Right lobe of liver (tissue), 6 donors: ENCODE measurements around the gene ELN. TPM values are rescaled to one million over a fixed set of nuclear protein-coding genes. Genes with fewer than 3 reads are reported as not detected.
A peak's percentile ranks its signal among the peaks of the same experiment; 100 is the strongest.
"Not testable (repeated sequence)": the region's sequence is repeated elsewhere in the genome, so short reads cannot be mapped to it uniquely, and the experiment has no call there.

ENCODE experiments used
- ATAC-seq, 4 donors: fragments of 200-7000 bp; cut with Tn5 transposase; one replicate each; pipeline ENCODE4 v1.9.1; 2020; ENCODE audit warnings: mild to moderate bottlenecking in 4 of 4, moderate library complexity in 4 of 4
- DNase-seq, 3 donors: peaks; one replicate each; pipeline ENCODE4 v3.0.0-alpha.2; 2020
- H3K27ac ChIP-seq, 3 donors: fragments of 200-600 bp; one replicate each; pipeline ENCODE4 v1.8.0; 2022
- H3K27me3 ChIP-seq, 2 donors: fragments of 200-600 bp; one replicate each; pipeline ENCODE4 v1.8.0; 2022
- H3K36me3 ChIP-seq, 4 donors: fragments of 200-600 bp; sonication (generic) in 1 of 4; one replicate each; pipeline versions ENCODE4 v1.5.1 to v1.8.0; 2017 to 2022; ENCODE audit warnings: control low read depth in 1 of 4
- H3K4me1 ChIP-seq, 4 donors: fragments of 200-600 bp; sonication (generic) in 1 of 4; one replicate each; pipeline versions ENCODE4 v1.5.1 to v1.8.0; 2017 to 2022; ENCODE audit warnings: control low read depth in 1 of 4
- H3K4me3 ChIP-seq, 3 donors: fragments of 200-600 bp; one replicate each; pipeline ENCODE4 v1.8.0; 2022
- H3K9me3 ChIP-seq, 4 donors: fragments of 200-600 bp; sonication (generic) in 1 of 4; one replicate each; pipeline versions ENCODE4 v1.5.1 to v1.8.0; 2017 to 2022; ENCODE audit warnings: control low read depth in 1 of 4
- CTCF ChIP-seq, 4 donors: fragments of 200-600 bp in 3 of 4; fragments of 450-650 bp in 1 of 4; IDR thresholded peaks; one replicate each; pipeline versions ENCODE4 v1.5.1 to v1.8.0; 2016 to 2022; ENCODE audit warnings: antibody characterized with exemption in 4 of 4, mild to moderate bottlenecking in 2 of 4
- POLR2A ChIP-seq: fragments of 450-650 bp; IDR thresholded peaks from one replicate; pipeline ENCODE4 v1.6.1; 2017; ENCODE audit warnings: antibody characterized with exemption, mild to moderate bottlenecking
- WGBS: methylation state at CpG from one replicate; pipeline ENCODE4 v1.1.6; 2018; ENCODE audit warnings: low coverage, low lambda C conversion rate; ENCODE audit not compliant: insufficient coverage; ENCODE audit errors: missing lambda C conversion rate; 5-methylcytosine and 5-hydroxymethylcytosine counted together
- intact Hi-C, 2 donors: fragments of 100-400 bp; cut with DNase I; formaldehyde crosslinking; loops; one replicate each; pipeline versions ENCODE4 v1.11.2 to v1.14.1; 2022
- long read RNA-seq: library from polyadenylated mRNA; unstranded; transcript quantifications from one replicate; pipeline ENCODE4 v2.0.0, GENCODE V29; 2019
- total RNA-seq, 6 experiments: library from RNA; depleted of rRNA in 2 of 6; stranded (reverse); fragments of >200 nt in 2 of 6; fragmentation: NEBNext Ultra II Directional in 3 of 6; extraction: Animal tissue kit (Norgen Biotek cat#: 25700) in 3 of 6; gene quantifications; one replicate each; pipeline versions ENCODE4 v1.1.0 to v1.2.4, GENCODE V29; 2016 to 2023
- donor health status: DM: no; HTN: yes; CAD: no.
- donor health status: DM: no; HTN: no; CAD: no.
- donor health status: DM: no; HTN: no; CAD: no.
- donor health status: DM: no; HTN: yes; CAD: no.
- donor health status: DM: no; HTN: yes; CAD: no.

The ELN gene
- total RNA-seq: 10 to 100 TPM in 1 of 6 experiments, 1 to 10 TPM in 5; 3.0 to 11.7 (median 5.3) TPM
- long read RNA-seq: 0 reads

DNA sequence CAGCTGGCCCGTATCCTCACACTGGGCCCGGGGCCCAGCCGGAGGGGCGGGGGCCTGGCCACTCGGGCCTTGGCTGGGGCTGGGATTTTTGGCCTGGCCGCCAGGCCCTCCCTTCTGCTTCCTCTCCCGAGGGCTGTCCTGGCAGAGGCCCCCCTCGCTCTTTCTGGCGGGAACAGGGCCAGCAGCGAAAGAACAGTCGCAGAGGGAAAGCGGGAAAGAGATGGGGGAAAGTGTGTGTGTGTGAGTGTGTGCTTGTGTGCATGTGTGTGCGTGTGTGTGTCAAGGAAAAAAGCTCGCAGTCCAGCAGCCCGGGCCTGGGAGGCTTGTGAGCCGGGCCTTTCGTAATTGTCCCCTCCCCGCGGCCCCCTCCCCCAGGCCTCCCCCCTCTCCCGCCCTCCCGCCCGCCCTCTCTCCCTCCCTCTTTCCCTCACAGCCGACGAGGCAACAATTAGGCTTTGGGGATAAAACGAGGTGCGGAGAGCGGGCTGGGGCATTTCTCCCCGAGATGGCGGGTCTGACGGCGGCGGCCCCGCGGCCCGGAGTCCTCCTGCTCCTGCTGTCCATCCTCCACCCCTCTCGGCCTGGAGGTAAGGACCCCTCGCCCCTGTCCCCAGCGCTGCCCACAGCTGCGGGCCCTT, at the start of gene ELN:
ELN (plus strand) TSS at position 491 of the 638 bp plus-strand sequence; CDS start at position 506, 15 bp downstream.
- H3K9me3 ChIP-seq: no peaks in the 10 kb centered on the region
- H3K4me1 ChIP-seq: peaks cover 0 to 8% (median 2%) of the 10 kb centered on the region in 4 donors
- H3K27ac ChIP-seq: no peak within 1 kb of the TSS
- DNase-seq (peak in 1 of 3 donors; percentile 62), ATAC-seq (peak; percentile 43 to 56 (median 46))
- H3K36me3 ChIP-seq: no peaks in the 10 kb centered on the region
- 13% methylated on average over 12 of the region's 39 CpGs for WGBS
- H3K27me3 ChIP-seq: no peaks in the 10 kb centered on the region
- intact Hi-C loops: loop anchor here (5.0 kb wide), 1 partner anchor 161 kb away; no protein-coding TSS in a partner anchor
- H3K4me3 ChIP-seq: peak within 1 kb of the TSS; percentile 18 to 40 (median 33)
- TF ChIP-seq CTCF (IDR thresholded peaks at IDR 0.05) (no peak), POLR2A (no peak)

- intact Hi-C loops: loop anchor here (5.0 to 10.0 kb wide), 2 partner anchors 112 to 114 kb away; partner anchors contain the start of gene TMEM270 (in 1 of the 2)
- H3K27ac ChIP-seq: peak overlapping the region in 1 of 3 donors; percentile 13
- no peak overlapping the region for H3K4me3 ChIP-seq
- DNase-seq (peak; percentile 85 to 89 (median 89)), ATAC-seq (peak; percentile 98 to 100 (median 98))
- TF ChIP-seq POLR2A (no peak), CTCF (IDR thresholded peaks at IDR 0.05) (peak; percentile 67 to 82 (median 80))
- no peaks in the 10 kb centered on the region for H3K27me3 ChIP-seq
- peaks cover 0 to 9% (median 2%) of the 10 kb centered on the region in 4 donors for H3K4me1 ChIP-seq
- no peaks in the 10 kb centered on the region for H3K36me3 ChIP-seq
- 56% methylated on average over 16 of the region's 24 CpGs for WGBS
- no peaks in the 10 kb centered on the region for H3K9me3 ChIP-seq
Measured at GRCh38 chr7:73978661-73979563, 49.1 kb upstream of the ELN start.

GRCh38 chr7:73979656-73980055, 48.3 kb upstream of the ELN start:
- DNase-seq: peak in 1 of 3 donors; percentile 24
- intact Hi-C loops: loop anchor here (5.0 to 10.0 kb wide), 2 partner anchors 112 to 115 kb away; partner anchors contain the start of gene TMEM270 (in 1 of the 2)
- H3K9me3 ChIP-seq, H3K27ac ChIP-seq, H3K4me3 ChIP-seq, H3K4me1 ChIP-seq, H3K27me3 ChIP-seq, ATAC-seq, H3K36me3 ChIP-seq: not testable (repeated sequence)
- WGBS: 100% methylated on average over 1 of the region's 9 CpGs

DNA sequence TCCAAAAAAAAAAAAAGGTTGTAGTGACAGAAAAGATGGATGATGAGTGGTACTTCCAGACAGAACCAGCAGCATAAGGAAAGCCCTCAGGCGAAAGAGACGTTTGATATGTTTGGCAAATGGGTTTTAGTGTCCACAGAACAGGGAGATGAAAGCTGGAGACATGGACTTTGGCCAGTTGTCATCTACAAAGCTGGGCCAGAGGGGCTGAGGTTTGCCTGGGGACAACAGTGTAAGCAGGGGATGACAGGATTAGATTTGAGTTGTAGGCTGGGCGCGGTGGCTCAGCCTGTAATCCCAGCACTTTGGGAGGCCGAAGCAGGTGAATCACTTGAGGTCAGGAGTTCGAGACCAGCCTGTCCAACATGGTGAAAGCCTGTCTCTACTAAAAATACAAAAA, 47.8 kb upstream of the ELN start:
- no peaks in the 10 kb centered on the region for H3K27me3 ChIP-seq
- no peak overlapping the region for H3K27ac ChIP-seq
- H3K4me1 ChIP-seq: peaks cover 0 to 9% (median 2%) of the 10 kb centered on the region in 4 donors
- ATAC-seq: no peak
- H3K36me3 ChIP-seq: no peaks in the 10 kb centered on the region
- no peak overlapping the region for H3K4me3 ChIP-seq
- TF ChIP-seq CTCF (IDR thresholded peaks at IDR 0.05): no peak
- no peak for TF ChIP-seq POLR2A
- WGBS: 77% methylated on average over 6 of the region's 6 CpGs
- H3K9me3 ChIP-seq: no peaks in the 10 kb centered on the region
- peak in 1 of 3 donors; percentile 10 for DNase-seq
- intact Hi-C loops: no loop called here
